Loucy (cell line): ENCODE measurements around the gene S100A9.
"Not testable (repeated sequence)": the region's sequence is repeated elsewhere in the genome, so short reads cannot be mapped to it uniquely, and the experiment has no call there.

Experiments
- EZH2phosphoT487 ChIP-seq: fragments of 200-600 bp; IDR thresholded peaks from 2 replicates; pipeline ENCODE4 v1.6.1; 2018; ENCODE audit warnings: antibody characterized with exemption, mild to moderate bottlenecking, moderate library complexity, borderline replicate concordance
- TF ChIP-seq, protein P1 (sequence below): fragments of 200-600 bp; sonication (generic); conservative IDR thresholded peaks from 2 replicates; pipeline ENCODE4 v1.5.1; 2014; ENCODE audit warnings: mild to moderate bottlenecking, antibody characterized with exemption, low read length

DNA sequence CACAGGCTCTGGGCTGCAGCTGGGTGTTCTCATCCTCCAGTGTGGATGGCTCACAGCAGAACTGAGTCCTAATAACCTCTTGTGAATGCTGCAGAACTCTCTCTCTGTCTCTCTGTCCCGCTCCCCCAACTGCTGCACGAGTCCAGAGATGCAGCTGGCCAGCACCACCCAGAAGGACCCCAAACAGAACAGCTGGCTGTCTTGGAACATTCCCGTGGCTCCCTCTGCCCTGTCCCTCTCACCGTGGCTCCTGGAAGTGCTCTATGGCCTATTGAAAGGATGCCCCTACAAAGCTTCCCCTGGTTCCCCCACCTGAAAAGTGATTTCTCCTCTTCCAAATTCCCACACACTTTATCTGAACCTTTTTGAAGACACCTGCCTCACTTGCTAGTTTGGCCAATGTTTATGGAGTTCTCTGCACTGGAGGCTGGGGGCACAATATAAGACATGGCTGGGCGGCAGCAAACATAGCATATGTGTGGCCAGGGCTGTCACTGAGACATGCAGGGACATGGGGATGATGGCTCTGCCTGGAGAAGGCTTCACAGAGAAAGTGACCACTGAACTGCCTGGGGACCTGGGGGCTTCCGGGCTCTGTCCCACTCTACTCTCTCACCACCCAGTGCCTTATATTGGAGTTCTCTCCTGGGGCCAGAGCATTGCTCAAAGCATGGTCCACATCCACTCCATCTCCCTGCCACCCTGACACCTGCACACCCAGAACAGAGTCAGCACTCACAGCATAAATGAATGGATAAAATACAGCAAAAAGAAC lies 48.4 kb downstream of the S100A9 start:
- TF ChIP-seq, protein P1, sequence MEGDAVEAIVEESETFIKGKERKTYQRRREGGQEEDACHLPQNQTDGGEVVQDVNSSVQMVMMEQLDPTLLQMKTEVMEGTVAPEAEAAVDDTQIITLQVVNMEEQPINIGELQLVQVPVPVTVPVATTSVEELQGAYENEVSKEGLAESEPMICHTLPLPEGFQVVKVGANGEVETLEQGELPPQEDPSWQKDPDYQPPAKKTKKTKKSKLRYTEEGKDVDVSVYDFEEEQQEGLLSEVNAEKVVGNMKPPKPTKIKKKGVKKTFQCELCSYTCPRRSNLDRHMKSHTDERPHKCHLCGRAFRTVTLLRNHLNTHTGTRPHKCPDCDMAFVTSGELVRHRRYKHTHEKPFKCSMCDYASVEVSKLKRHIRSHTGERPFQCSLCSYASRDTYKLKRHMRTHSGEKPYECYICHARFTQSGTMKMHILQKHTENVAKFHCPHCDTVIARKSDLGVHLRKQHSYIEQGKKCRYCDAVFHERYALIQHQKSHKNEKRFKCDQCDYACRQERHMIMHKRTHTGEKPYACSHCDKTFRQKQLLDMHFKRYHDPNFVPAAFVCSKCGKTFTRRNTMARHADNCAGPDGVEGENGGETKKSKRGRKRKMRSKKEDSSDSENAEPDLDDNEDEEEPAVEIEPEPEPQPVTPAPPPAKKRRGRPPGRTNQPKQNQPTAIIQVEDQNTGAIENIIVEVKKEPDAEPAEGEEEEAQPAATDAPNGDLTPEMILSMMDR: not testable (repeated sequence)
- not testable (repeated sequence) for TF ChIP-seq EZH2phosphoT487
